ENCODE data around the gene MAVS. TPM values are rescaled to one million over a fixed set of nuclear protein-coding genes. Genes with fewer than 3 reads are reported as not detected.

The MAVS gene
- polyA plus RNA-seq, 1 donor from 2014 or later: 7.3 TPM

- Mint-ChIP-seq H3K4me3 (no peak overlapping the region), H3K27ac (no peak overlapping the region), H3K36me3 (peaks cover 2% of the 10 kb centered on the region), H3K9me3 (no peaks in the 10 kb centered on the region), H3K4me1 (peaks cover 11 to 16% (median 14%) of the 10 kb centered on the region in 3 donors), H3K27me3 (no peaks in the 10 kb centered on the region)
These were observed 38.1 kb upstream of the MAVS start for GRCh38 chr20:3808544-3808943.

- Mint-ChIP-seq H3K4me3 (peak overlapping the region; percentile 24 to 87 (median 71)), H3K27me3 (no peaks in the 10 kb centered on the region), H3K27ac (peak overlapping the region; percentile 65 to 75 (median 72)), H3K36me3 (no peaks in the 10 kb centered on the region), H3K4me1 (peaks cover 12 to 17% (median 14%) of the 10 kb centered on the region in 3 donors), H3K9me3 (no peaks in the 10 kb centered on the region)
These were observed 35.0 kb upstream of the MAVS start for GRCh38 chr20:3811467-3812258.

GRCh38 chr20:3812259-3812681, 34.4 kb upstream of the MAVS start:
- Mint-ChIP-seq H3K9me3 (no peaks in the 10 kb centered on the region), H3K4me1 (peaks cover 10 to 14% (median 12%) of the 10 kb centered on the region in 3 donors), H3K36me3 (no peaks in the 10 kb centered on the region), H3K27me3 (no peaks in the 10 kb centered on the region), H3K27ac (peak overlapping the region in 2 of 3 donors; percentile 65 to 75), H3K4me3 (peak overlapping the region in 3 of 4 donors; percentile 24 to 45 (median 33))

- Mint-ChIP-seq H3K27ac (peak overlapping the region; percentile 27 to 51 (median 39)), H3K4me3 (no peak overlapping the region), H3K27me3 (no peaks in the 10 kb centered on the region), H3K36me3 (no peaks in the 10 kb centered on the region), H3K9me3 (no peaks in the 10 kb centered on the region), H3K4me1 (peaks cover 10 to 14% (median 10%) of the 10 kb centered on the region in 3 donors)
These were observed 33.4 kb upstream of the MAVS start for GRCh38 chr20:3812975-3813847.

- Mint-ChIP-seq H3K4me1 (peaks cover 10 to 14% (median 10%) of the 10 kb centered on the region in 3 donors), H3K9me3 (no peaks in the 10 kb centered on the region), H3K27me3 (no peaks in the 10 kb centered on the region), H3K4me3 (no peak overlapping the region), H3K36me3 (no peaks in the 10 kb centered on the region), H3K27ac (peak overlapping the region in 1 of 3 donors; percentile 27)
These were observed 32.6 kb upstream of the MAVS start for GRCh38 chr20:3813848-3814581.

- Mint-ChIP-seq H3K4me1 (peaks cover 14 to 18% (median 16%) of the 10 kb centered on the region in 3 donors), H3K4me3 (no peak overlapping the region), H3K27me3 (no peaks in the 10 kb centered on the region)
These were observed 31.6 kb upstream of the MAVS start for GRCh38 chr20:3814928-3815495.

GRCh38 chr20:3815703-3816315, 30.8 kb upstream of the MAVS start:
- Mint-ChIP-seq H3K36me3 (no peaks in the 10 kb centered on the region), H3K27me3 (no peaks in the 10 kb centered on the region), H3K27ac (peak overlapping the region in 2 of 3 donors; percentile 71 to 73), H3K4me3 (peak overlapping the region in 3 of 4 donors; percentile 27 to 53 (median 28)), H3K9me3 (no peaks in the 10 kb centered on the region), H3K4me1 (peaks cover 14 to 21% (median 18%) of the 10 kb centered on the region in 3 donors)

More at GRCh38 chr20:3814928-3815495, 31.6 kb upstream of the MAVS start:
- no peaks in the 10 kb centered on the region for H3K9me3 Mint-ChIP-seq
- H3K36me3 Mint-ChIP-seq: no peaks in the 10 kb centered on the region
- H3K27ac Mint-ChIP-seq: peak overlapping the region in 1 of 3 donors; percentile 78

- H3K27me3 Mint-ChIP-seq: no peaks in the 10 kb centered on the region
- peak overlapping the region in 2 of 3 donors; percentile 27 to 98 for H3K27ac Mint-ChIP-seq
- peaks cover 10 to 14% (median 13%) of the 10 kb centered on the region in 3 donors for H3K4me1 Mint-ChIP-seq
- no peaks in the 10 kb centered on the region for H3K9me3 Mint-ChIP-seq
- peak overlapping the region in 2 of 4 donors; percentile 77 to 98 for H3K4me3 Mint-ChIP-seq
- no peaks in the 10 kb centered on the region for H3K36me3 Mint-ChIP-seq
These were observed 28.2 kb upstream of the MAVS start for GRCh38 chr20:3818155-3819151.

GRCh38 chr20:3819411-3820047, 27.1 kb upstream of the MAVS start:
- Mint-ChIP-seq H3K4me3 (peak overlapping the region; percentile 84 to 98 (median 96)), H3K27me3 (no peaks in the 10 kb centered on the region), H3K9me3 (no peaks in the 10 kb centered on the region), H3K4me1 (peaks cover 10 to 14% (median 13%) of the 10 kb centered on the region in 3 donors), H3K36me3 (no peaks in the 10 kb centered on the region), H3K27ac (peak overlapping the region; percentile 94 to 98 (median 98))

- H3K36me3 Mint-ChIP-seq: no peaks in the 10 kb centered on the region
- peaks cover 9 to 14% (median 12%) of the 10 kb centered on the region in 3 donors for H3K4me1 Mint-ChIP-seq
- no peaks in the 10 kb centered on the region for H3K27me3 Mint-ChIP-seq
- peak within 1 kb of the TSS; percentile 98 to 99 (median 98) for H3K27ac Mint-ChIP-seq
- peak within 1 kb of the TSS; percentile 93 to 98 (median 97) for H3K4me3 Mint-ChIP-seq
- no peaks in the 10 kb centered on the region for H3K9me3 Mint-ChIP-seq
These were observed 26.4 kb upstream of the MAVS start, which contains the start of gene AP5S1 for GRCh38 chr20:3820048-3820900. Gene AP5S1 (plus strand): TSS chr20:3820547. CDS start chr20:3822118, 1,571 bp downstream.

GRCh38 chr20:3820901-3821727, 25.5 kb upstream of the MAVS start:
- Mint-ChIP-seq H3K27ac (peak overlapping the region; percentile 98 to 99 (median 98)), H3K4me1 (peaks cover 8 to 16% (median 11%) of the 10 kb centered on the region in 3 donors), H3K9me3 (no peaks in the 10 kb centered on the region), H3K36me3 (no peaks in the 10 kb centered on the region), H3K27me3 (no peaks in the 10 kb centered on the region), H3K4me3 (peak overlapping the region; percentile 93 to 98 (median 97))
